ENCODE results near the gene TBC1D16. TPM values are rescaled to one million over a fixed set of nuclear protein-coding genes. Genes with fewer than 3 reads are reported as not detected.

TBC1D16 gene
- polyA plus RNA-seq, 1 donor from 2014 or later: 1.7 TPM

DNA sequence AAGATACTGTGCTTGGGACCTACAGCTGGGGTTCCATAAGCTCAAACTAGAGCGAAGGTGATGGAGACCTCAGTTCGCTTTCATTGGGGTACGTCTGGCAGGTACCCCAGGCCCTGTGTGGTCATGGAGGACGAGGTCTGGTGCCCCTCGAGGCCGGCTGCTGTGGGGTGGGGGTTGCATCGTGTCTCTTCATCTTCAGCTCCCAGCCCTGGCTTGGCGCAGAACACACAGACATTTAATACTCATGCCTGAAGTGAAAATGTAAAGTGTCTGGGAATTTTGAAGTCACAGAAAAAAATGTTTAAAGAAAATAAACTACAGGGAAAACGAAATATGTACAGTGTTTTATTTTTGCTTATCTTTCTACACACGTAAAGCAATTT is 80.5 kb downstream of the TBC1D16 start:
- H3K4me3 Mint-ChIP-seq: no peak overlapping the region
- no peaks in the 10 kb centered on the region for H3K27me3 Mint-ChIP-seq
- H3K4me1 Mint-ChIP-seq: peaks cover 0 to 7% (median 7%) of the 10 kb centered on the region in 3 donors
- H3K36me3 Mint-ChIP-seq: no peaks in the 10 kb centered on the region
- no peaks in the 10 kb centered on the region for H3K9me3 Mint-ChIP-seq
- no peak overlapping the region for H3K27ac Mint-ChIP-seq

DNA sequence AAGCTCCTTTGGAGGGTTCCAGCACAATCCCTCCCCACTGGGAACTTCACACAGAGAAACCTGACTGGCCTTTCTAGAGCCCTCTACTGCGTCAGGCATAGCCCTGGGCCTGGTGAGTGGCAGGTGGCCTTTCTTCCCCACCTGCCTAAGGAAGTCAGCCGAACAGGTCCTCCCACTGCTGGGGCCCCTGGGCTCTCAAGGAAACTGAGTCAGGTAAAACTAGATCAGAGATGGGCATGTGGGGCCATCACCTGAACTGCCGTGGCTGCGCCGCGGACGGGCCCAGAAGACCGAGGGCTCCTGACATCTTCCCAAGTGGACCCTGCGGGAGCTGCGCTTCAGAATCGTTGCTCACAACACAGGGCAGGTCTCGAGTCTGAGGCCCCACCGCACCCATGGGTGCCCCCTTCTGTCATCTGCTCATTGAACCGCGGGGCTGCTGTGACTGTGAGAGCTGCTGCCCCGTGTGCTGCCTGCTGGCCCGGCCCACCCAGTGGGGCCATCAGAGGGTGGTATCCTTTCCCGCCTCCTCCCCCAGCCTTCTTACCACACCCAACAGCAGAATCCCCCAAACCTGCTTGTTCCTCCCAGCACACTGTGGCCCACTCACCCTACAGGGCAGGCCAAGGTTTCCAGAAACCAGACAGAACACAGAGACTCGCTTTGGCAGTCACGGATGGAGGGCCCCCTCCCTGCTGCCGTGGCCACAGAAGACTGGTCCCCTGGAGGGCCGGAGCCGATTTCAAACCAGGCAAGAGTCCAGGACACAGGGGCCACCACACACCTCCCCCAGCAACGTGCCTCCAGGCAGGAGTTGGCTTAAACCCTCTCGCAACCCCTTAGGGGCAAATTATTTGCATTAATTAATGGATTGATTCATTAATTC is 81.1 kb downstream of the TBC1D16 start:
- H3K9me3 Mint-ChIP-seq: no peaks in the 10 kb centered on the region
- H3K27me3 Mint-ChIP-seq: no peaks in the 10 kb centered on the region
- peaks cover 0 to 7% (median 7%) of the 10 kb centered on the region in 3 donors for H3K4me1 Mint-ChIP-seq
- H3K4me3 Mint-ChIP-seq: no peak overlapping the region
- no peak overlapping the region for H3K27ac Mint-ChIP-seq
- no peaks in the 10 kb centered on the region for H3K36me3 Mint-ChIP-seq

DNA sequence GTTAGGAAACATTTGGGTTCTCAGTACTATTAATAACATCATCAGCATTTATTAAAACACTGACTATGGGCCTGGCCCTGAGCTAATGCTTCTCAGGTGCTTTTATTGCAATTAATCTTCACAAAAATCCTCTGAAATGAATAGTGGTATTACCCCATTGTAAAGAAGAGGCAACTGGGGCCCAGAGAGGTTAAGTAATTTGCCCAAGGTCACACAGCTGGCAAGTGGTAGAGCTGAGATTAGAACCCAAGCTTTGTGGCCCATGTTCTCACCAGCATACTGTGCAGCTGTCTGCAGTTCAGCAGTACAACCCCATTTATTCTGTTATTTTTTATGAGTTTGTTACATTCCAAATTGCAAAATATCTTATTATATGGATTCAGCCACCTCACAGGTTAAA is 82.3 kb downstream of the TBC1D16 start:
- Mint-ChIP-seq H3K9me3 (no peaks in the 10 kb centered on the region), H3K4me3 (no peak overlapping the region), H3K27ac (peak overlapping the region in 1 of 3 donors; percentile 25), H3K27me3 (no peaks in the 10 kb centered on the region), H3K36me3 (no peaks in the 10 kb centered on the region), H3K4me1 (peaks cover 0 to 7% (median 7%) of the 10 kb centered on the region in 3 donors)

DNA sequence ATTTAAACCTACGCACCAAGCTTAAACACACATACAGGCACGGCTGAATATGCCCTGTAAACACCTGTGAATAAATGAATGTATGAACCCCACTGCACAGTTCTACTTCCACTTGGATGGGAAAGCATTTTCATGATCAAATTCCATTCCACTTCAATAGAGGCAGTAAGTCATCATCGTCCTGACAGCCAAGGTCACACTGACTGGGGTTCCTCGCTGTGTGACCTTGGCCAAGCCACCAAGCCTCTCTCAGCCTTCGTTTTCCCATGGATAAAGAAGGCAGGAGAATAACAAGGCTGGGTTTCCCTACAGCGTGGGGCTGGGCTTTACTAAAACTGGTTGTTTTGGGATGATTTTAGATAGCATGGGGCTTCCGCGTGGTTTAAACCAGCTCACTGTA is 82.8 kb downstream of the TBC1D16 start:
- H3K36me3 Mint-ChIP-seq: no peaks in the 10 kb centered on the region
- no peaks in the 10 kb centered on the region for H3K9me3 Mint-ChIP-seq
- H3K27me3 Mint-ChIP-seq: no peaks in the 10 kb centered on the region
- H3K4me1 Mint-ChIP-seq: peaks cover 0 to 7% (median 7%) of the 10 kb centered on the region in 3 donors
- peak overlapping the region in 1 of 3 donors; percentile 25 for H3K27ac Mint-ChIP-seq
- no peak overlapping the region for H3K4me3 Mint-ChIP-seq

GRCh38 chr17:79952265-79952877 is 83.3 kb downstream of the TBC1D16 start:
- H3K27me3 Mint-ChIP-seq: no peaks in the 10 kb centered on the region
- H3K4me1 Mint-ChIP-seq: peaks cover 0 to 7% (median 5%) of the 10 kb centered on the region in 3 donors
- H3K27ac Mint-ChIP-seq: no peak overlapping the region
- H3K4me3 Mint-ChIP-seq: no peak overlapping the region
- no peaks in the 10 kb centered on the region for H3K36me3 Mint-ChIP-seq
- no peaks in the 10 kb centered on the region for H3K9me3 Mint-ChIP-seq

- Mint-ChIP-seq H3K9me3 (no peaks in the 10 kb centered on the region), H3K27me3 (no peaks in the 10 kb centered on the region), H3K4me1 (peaks cover 0 to 7% (median 2%) of the 10 kb centered on the region in 3 donors), H3K36me3 (no peaks in the 10 kb centered on the region), H3K4me3 (no peak overlapping the region), H3K27ac (no peak overlapping the region)
Observed at GRCh38 chr17:79951361-79952264, 84.1 kb downstream of the TBC1D16 start.

DNA sequence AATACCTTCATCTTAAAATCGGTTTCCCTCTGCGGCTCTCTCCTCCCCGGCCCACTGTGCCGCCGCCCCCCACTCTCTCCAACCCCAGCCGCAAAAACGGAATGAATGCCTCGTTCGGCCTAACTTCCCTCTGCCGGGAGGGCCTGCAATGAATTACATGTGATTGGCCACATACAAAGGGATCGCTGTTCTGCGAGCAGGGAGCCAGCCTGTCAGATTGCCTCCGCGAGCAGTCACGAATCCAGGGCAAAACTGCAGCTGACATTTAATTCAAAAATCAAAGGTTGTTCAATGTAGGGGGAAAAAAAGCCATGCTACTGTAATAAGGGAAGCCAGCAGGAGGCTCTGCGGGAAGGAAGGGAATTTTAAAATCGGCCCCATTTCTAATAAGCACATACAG is 84.9 kb downstream of the TBC1D16 start:
- Mint-ChIP-seq H3K27ac (no peak overlapping the region), H3K9me3 (no peaks in the 10 kb centered on the region), H3K4me3 (no peak overlapping the region), H3K27me3 (no peaks in the 10 kb centered on the region), H3K4me1 (peaks cover 0 to 7% (median 2%) of the 10 kb centered on the region in 3 donors), H3K36me3 (peaks cover 4% of the 10 kb centered on the region)

DNA sequence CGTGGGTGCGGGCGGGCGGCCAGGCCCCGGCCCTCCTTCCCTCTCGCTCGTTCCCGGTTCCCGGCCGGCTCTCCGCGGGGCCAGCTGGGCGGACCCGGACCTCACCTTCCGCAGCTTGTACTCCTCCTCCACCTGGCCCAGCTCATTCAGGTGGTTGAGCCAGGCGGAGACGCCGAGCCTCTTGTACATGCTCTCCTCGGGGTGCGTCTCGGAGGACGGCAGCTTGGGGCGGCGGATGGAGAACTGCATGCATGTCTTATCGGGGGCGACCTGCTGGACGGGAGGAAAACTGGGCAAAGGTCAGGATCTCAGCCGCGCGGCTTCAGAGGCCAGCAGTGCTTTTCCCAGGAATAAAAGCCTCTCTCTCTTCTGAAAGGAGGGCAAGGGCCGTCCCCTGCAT is 85.4 kb downstream of the TBC1D16 start:
- H3K4me1 Mint-ChIP-seq: peaks cover 0 to 7% (median 2%) of the 10 kb centered on the region in 3 donors
- peaks cover 4% of the 10 kb centered on the region for H3K36me3 Mint-ChIP-seq
- no peaks in the 10 kb centered on the region for H3K27me3 Mint-ChIP-seq
- no peaks in the 10 kb centered on the region for H3K9me3 Mint-ChIP-seq
- H3K27ac Mint-ChIP-seq: no peak overlapping the region
- no peak overlapping the region for H3K4me3 Mint-ChIP-seq

DNA sequence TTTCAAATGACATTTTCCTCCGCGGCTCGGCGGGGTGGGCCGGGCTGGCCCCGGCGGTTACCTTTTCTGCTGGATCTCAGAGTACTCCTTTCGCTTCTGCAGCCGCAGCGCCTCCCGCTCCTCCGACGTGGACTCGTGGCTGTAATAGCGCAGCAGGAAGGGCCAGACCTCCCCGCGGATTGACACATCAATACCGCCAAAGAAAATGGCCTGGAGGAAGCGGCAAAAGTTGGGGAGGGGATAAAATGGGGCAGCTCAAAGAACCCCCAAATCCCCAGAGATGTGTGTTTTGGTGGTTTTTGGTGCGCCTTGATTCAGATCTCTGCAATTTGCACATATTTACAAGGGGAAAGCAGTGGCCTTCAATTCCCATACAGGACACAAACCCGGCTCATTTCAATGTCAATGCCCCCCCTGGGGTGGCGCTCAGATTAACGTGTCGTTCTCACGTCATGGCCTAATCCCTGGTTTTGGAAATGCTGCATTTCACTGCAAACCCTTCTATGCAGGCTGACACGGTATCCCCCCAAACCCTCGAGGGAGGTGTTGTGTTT is 85.9 kb downstream of the TBC1D16 start:
- peaks cover 0 to 7% (median 2%) of the 10 kb centered on the region in 3 donors for H3K4me1 Mint-ChIP-seq
- no peak overlapping the region for H3K27ac Mint-ChIP-seq
- H3K4me3 Mint-ChIP-seq: no peak overlapping the region
- no peaks in the 10 kb centered on the region for H3K27me3 Mint-ChIP-seq
- no peaks in the 10 kb centered on the region for H3K9me3 Mint-ChIP-seq
- H3K36me3 Mint-ChIP-seq: peaks cover 4% of the 10 kb centered on the region

DNA sequence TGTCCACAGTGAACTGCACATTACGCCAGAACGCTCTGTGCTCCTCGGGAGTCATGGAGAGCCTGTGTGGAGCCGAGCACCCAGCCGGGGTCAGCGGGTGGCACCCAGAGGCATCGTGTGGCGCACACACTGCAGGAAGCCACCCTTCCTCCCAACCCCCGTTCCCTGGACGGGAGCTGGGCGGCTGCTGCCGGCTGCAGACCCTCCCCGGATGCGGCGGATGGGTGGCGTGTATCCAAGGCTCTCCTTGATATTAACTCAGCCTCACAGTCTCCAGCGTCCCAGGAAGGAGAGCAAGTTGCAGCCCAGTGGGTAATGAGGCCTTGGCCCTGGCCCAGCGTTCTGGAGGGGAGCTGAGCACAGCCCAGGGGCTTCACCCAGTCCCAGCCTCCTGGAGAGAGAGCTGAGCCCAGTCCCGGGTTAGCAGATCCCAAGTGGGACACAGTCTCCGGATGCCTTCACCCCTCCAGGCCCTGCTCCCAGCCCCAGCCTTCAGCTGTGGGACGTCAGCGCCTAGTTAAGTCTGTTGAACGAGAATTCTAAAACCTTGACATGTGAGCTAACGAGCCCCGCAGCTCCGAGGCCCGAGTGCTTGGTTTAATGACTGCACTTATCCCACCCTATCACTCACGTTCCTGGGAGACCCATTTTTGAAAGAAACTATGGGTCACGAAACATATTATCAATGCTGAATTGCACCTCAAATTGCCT is 86.6 kb downstream of the TBC1D16 start:
- Mint-ChIP-seq H3K27ac (no peak overlapping the region), H3K4me3 (no peak overlapping the region), H3K4me1 (peaks cover 0 to 7% (median 4%) of the 10 kb centered on the region in 3 donors), H3K27me3 (no peaks in the 10 kb centered on the region), H3K36me3 (peaks cover 5% of the 10 kb centered on the region), H3K9me3 (no peaks in the 10 kb centered on the region)

DNA sequence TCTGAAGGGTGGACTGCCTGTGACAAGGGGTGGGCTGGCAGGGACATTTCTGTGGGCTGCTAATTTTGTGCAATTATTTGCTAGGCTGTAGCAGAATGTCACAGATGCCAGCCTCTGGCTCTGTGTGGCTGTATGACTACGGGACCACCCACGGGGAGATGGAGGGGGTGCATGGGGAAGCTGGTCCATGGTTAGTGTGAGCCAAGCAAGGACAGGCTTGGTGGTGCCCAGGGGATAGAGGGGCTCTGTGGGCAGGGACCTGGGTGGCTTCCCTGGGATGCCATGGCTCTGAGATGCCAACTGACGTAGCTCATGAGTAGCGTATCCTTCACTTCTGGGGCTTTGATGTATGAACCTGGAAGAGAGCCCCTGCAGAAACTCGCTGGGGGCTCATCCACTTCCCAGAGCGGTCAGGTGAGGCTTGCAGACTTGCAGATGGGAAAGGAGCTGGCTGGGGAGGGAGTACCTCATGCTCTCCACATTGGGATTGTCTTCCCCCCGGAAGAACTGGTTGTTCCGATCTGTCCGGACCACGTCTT is 87.2 kb downstream of the TBC1D16 start:
- Mint-ChIP-seq H3K27me3 (no peaks in the 10 kb centered on the region), H3K4me3 (no peak overlapping the region), H3K36me3 (peaks cover 5% of the 10 kb centered on the region), H3K4me1 (peaks cover 0 to 7% (median 4%) of the 10 kb centered on the region in 3 donors), H3K9me3 (no peaks in the 10 kb centered on the region), H3K27ac (no peak overlapping the region)

- Mint-ChIP-seq H3K9me3 (no peaks in the 10 kb centered on the region), H3K27me3 (peaks cover 3% of the 10 kb centered on the region), H3K4me3 (peak overlapping the region in 1 of 4 donors; percentile 53), H3K4me1 (peaks cover 0 to 15% (median 11%) of the 10 kb centered on the region in 3 donors), H3K36me3 (peaks cover 5% of the 10 kb centered on the region), H3K27ac (no peak overlapping the region)
Observed at GRCh38 chr17:79947351-79948031, 88.2 kb downstream of the TBC1D16 start.

- no peak overlapping the region for H3K27ac Mint-ChIP-seq
- peaks cover 0 to 15% (median 11%) of the 10 kb centered on the region in 3 donors for H3K4me1 Mint-ChIP-seq
- H3K36me3 Mint-ChIP-seq: peaks cover 5% of the 10 kb centered on the region
- no peaks in the 10 kb centered on the region for H3K9me3 Mint-ChIP-seq
- peak overlapping the region in 1 of 4 donors; percentile 32 for H3K4me3 Mint-ChIP-seq
- H3K27me3 Mint-ChIP-seq: peaks cover 3% of the 10 kb centered on the region
Observed at GRCh38 chr17:79946352-79947231, 89.1 kb downstream of the TBC1D16 start.
